ENCODE measurements around the gene IL20.

The IL20 gene

DNA sequence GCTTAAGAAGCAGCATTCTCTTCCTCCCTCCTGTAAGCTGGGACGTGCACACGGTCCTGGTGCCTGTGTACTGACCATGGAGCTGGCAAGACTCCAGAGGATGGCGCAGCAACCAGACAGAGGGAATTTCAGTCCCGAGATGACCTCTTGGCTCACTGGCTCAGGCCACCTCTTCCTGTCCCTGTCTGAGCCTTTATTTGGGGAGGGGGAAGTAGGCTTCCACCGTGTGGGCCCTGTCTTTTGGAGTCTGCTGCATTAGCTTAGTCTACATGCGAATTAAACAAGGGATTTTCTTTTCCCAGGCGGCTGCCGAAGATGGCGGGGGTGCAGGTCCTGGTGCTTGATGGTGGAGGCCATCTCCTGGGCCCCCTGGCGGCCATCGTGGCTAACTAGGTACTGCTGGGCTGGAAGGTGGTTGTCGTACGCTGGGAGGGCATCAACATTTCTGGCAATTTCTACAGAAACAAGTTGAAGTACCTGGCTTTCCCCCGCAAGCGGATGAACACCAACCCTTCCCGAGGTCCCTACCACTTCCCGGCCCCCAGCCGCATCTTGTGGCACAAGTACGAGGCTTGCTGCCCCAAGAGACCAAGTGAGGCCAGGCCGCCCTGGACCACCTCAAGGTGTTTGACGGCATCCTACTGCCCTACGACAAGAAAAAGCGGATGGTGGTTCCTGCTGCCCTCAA is 42.0 kb downstream of the IL20 start:
- no peak for TF ChIP-seq ZNF239 (tag by site-specific recombination; IDR thresholded peaks at IDR 0.05)
- TF ChIP-seq ZNF341 (tag by site-specific recombination; IDR thresholded peaks at IDR 0.05; ENCODE audit: low read depth), result no peak
- no peak for TF ChIP-seq SCRT2 (tag by site-specific recombination; IDR thresholded peaks at IDR 0.05)
- TF ChIP-seq, protein P1, sequence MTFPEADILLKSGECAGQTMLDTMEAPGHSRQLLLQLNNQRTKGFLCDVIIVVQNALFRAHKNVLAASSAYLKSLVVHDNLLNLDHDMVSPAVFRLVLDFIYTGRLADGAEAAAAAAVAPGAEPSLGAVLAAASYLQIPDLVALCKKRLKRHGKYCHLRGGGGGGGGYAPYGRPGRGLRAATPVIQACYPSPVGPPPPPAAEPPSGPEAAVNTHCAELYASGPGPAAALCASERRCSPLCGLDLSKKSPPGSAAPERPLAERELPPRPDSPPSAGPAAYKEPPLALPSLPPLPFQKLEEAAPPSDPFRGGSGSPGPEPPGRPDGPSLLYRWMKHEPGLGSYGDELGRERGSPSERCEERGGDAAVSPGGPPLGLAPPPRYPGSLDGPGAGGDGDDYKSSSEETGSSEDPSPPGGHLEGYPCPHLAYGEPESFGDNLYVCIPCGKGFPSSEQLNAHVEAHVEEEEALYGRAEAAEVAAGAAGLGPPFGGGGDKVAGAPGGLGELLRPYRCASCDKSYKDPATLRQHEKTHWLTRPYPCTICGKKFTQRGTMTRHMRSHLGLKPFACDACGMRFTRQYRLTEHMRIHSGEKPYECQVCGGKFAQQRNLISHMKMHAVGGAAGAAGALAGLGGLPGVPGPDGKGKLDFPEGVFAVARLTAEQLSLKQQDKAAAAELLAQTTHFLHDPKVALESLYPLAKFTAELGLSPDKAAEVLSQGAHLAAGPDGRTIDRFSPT (tag by site-specific recombination; IDR thresholded peaks at IDR 0.05), result no peak
- no peak for TF ChIP-seq ZNF155 (tag by site-specific recombination; IDR thresholded peaks at IDR 0.05)
- TF ChIP-seq ZNF2 (tag by site-specific recombination; IDR thresholded peaks at IDR 0.05), result no peak
- no peak for TF ChIP-seq ZNF629 (tag by site-specific recombination; IDR thresholded peaks at IDR 0.05)
- TF ChIP-seq KLF1 (tag by site-specific recombination; IDR thresholded peaks at IDR 0.05), result no peak
- no peak for TF ChIP-seq ZNF48 (tag by site-specific recombination; IDR thresholded peaks at IDR 0.05)
- H3K27ac ChIP-seq (ENCODE audit: extremely low read depth, low read depth, low read length), result no peak overlapping the region
- no peaks in the 10 kb centered on the region for H3K9me3 ChIP-seq (ENCODE audit: control insufficient read depth, insufficient read depth, low read depth, low read length)
- H3K4me1 ChIP-seq (ENCODE audit: control insufficient read depth, insufficient read depth, low read length), result no peaks in the 10 kb centered on the region
- CTCF ChIA-PET, result interaction anchor here (1.2 to 3.1 kb wide), 9 partner anchors 11 to 417 kb away, joined by 3 to 22 read pairs (median 13); partner anchors contain the start of genes IL20 and IL24
- POLR2A ChIA-PET, result no interaction called here
- H3K4me3 ChIP-seq (ENCODE audit: low read depth, low read length), result no peak overlapping the region
- no peaks in the 10 kb centered on the region for H3K36me3 ChIP-seq (ENCODE audit: control insufficient read depth in 2 of 2, insufficient read depth in 1 of 2, low read length in 2 of 2)

DNA sequence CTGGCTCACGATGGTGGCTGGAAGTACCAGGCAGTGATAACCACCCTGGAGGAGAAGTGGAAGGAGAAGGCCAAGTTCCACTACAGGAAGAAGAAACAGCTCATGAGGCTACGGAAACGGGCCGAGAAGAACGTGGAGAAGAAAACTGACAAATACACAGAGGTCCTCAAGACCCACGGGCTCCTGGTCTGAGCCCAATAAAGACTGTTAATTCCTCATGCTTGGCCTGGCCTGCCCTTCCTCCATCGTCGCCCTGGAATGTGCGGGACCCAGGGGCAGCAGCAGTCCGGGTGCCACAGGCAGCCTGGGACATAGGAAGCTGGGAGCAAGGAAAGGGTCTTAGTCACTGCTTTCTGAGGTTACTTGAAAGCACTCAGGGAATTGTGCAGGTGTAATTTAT is 42.6 kb downstream of the IL20 start:
- H3K4me1 ChIP-seq (ENCODE audit: control insufficient read depth, insufficient read depth, low read length), result no peaks in the 10 kb centered on the region
- ChIA-PET CTCF (interaction anchor here (0.9 to 3.1 kb wide), 12 partner anchors 12 to 418 kb away, joined by 3 to 22 read pairs (median 6); partner anchors contain the start of genes IL20 and IL24), POLR2A (no interaction called here)
- no peaks in the 10 kb centered on the region for H3K36me3 ChIP-seq (ENCODE audit: control insufficient read depth in 2 of 2, insufficient read depth in 1 of 2, low read length in 2 of 2)
- no peaks in the 10 kb centered on the region for H3K9me3 ChIP-seq (ENCODE audit: control insufficient read depth, insufficient read depth, low read depth, low read length)
- H3K27ac ChIP-seq (ENCODE audit: extremely low read depth, low read depth, low read length), result no peak overlapping the region
- no peak overlapping the region for H3K4me3 ChIP-seq (ENCODE audit: low read depth, low read length)
- TF ChIP-seq ZFP3 (tag by site-specific recombination; IDR thresholded peaks at IDR 0.05; ENCODE audit: low read depth), result no peak
- TF ChIP-seq ZNF266 (tag by site-specific recombination; IDR thresholded peaks at IDR 0.05; ENCODE audit: low read depth), result no peak
- TF ChIP-seq, protein P1 (tag by site-specific recombination; IDR thresholded peaks at IDR 0.05), result no peak
- TF ChIP-seq KLF16 (tag by site-specific recombination; IDR thresholded peaks at IDR 0.05), result no peak
- TF ChIP-seq, protein P2, sequence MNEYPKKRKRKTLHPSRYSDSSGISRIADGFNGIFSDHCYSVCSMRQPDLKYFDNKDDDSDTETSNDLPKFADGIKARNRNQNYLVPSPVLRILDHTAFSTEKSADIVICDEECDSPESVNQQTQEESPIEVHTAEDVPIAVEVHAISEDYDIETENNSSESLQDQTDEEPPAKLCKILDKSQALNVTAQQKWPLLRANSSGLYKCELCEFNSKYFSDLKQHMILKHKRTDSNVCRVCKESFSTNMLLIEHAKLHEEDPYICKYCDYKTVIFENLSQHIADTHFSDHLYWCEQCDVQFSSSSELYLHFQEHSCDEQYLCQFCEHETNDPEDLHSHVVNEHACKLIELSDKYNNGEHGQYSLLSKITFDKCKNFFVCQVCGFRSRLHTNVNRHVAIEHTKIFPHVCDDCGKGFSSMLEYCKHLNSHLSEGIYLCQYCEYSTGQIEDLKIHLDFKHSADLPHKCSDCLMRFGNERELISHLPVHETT (tag by site-specific recombination; IDR thresholded peaks at IDR 0.05), result no peak
- no peak for TF ChIP-seq OSR2 (tag by site-specific recombination; IDR thresholded peaks at IDR 0.05)
- TF ChIP-seq, protein P3, sequence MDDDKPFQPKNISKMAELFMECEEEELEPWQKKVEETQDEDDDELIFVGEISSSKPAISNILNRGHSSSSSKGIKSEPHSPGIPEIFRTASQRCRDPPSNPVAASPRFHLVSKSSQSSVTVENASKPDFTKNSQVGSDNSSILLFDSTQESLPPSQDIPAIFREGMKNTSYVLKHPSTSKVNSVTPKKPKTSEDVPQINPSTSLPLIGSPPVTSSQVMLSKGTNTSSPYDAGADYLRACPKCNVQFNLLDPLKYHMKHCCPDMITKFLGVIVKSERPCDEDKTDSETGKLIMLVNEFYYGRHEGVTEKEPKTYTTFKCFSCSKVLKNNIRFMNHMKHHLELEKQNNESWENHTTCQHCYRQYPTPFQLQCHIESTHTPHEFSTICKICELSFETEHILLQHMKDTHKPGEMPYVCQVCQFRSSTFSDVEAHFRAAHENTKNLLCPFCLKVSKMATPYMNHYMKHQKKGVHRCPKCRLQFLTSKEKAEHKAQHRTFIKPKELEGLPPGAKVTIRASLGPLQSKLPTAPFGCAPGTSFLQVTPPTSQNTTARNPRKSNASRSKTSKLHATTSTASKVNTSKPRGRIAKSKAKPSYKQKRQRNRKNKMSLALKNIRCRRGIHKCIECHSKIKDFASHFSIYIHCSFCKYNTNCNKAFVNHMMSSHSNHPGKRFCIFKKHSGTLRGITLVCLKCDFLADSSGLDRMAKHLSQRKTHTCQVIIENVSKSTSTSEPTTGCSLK (tag by site-specific recombination; IDR thresholded peaks at IDR 0.05), result no peak
- TF ChIP-seq, protein P4, sequence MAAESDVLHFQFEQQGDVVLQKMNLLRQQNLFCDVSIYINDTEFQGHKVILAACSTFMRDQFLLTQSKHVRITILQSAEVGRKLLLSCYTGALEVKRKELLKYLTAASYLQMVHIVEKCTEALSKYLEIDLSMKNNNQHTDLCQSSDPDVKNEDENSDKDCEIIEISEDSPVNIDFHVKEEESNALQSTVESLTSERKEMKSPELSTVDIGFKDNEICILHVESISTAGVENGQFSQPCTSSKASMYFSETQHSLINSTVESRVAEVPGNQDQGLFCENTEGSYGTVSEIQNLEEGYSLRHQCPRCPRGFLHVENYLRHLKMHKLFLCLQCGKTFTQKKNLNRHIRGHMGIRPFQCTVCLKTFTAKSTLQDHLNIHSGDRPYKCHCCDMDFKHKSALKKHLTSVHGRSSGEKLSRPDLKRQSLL (tag by site-specific recombination; IDR thresholded peaks at IDR 0.05), result no peak
- no peak for TF ChIP-seq ZNF354C (tag by site-specific recombination; IDR thresholded peaks at IDR 0.05; ENCODE audit: borderline replicate concordance, low read depth)
- TF ChIP-seq ZNF169 (tag by site-specific recombination; IDR thresholded peaks at IDR 0.05), result no peak
- no peak for TF ChIP-seq ZNF292 (tag by site-specific recombination; IDR thresholded peaks at IDR 0.05; ENCODE audit: borderline replicate concordance, low read depth)
- TF ChIP-seq, protein P5, sequence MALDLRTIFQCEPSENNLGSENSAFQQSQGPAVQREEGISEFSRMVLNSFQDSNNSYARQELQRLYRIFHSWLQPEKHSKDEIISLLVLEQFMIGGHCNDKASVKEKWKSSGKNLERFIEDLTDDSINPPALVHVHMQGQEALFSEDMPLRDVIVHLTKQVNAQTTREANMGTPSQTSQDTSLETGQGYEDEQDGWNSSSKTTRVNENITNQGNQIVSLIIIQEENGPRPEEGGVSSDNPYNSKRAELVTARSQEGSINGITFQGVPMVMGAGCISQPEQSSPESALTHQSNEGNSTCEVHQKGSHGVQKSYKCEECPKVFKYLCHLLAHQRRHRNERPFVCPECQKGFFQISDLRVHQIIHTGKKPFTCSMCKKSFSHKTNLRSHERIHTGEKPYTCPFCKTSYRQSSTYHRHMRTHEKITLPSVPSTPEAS (tag by site-specific recombination; IDR thresholded peaks at IDR 0.05), result no peak
- TF ChIP-seq EGR2 (tag by site-specific recombination; IDR thresholded peaks at IDR 0.05; ENCODE audit: low read depth), result no peak
- no peak for TF ChIP-seq ZNF19 (tag by site-specific recombination; IDR thresholded peaks at IDR 0.05; ENCODE audit: low read depth)
- no peak for TF ChIP-seq ZNF10 (tag by site-specific recombination; IDR thresholded peaks at IDR 0.05)

All from HEK293 (cell line).